Ovary (tissue), 9 donors: ENCODE measurements around the gene MTAP. TPM values are rescaled to one million over a fixed set of nuclear protein-coding genes. Genes with fewer than 3 reads are reported as not detected.

Source experiments
- DNase-seq, 5 donors: peaks; one replicate each; pipeline ENCODE4 v3.0.0-alpha.2; 2019 to 2020
- H3K27ac ChIP-seq, 2 donors: fragments of 200-600 bp; one replicate each; pipeline versions ENCODE4 v1.5.1 to v1.8.0; 2019 to 2022
- H3K27me3 ChIP-seq: fragments of 200-600 bp; one replicate; pipeline ENCODE4 v1.8.0; 2022
- H3K36me3 ChIP-seq: fragments of 200-600 bp; sonication (generic); one replicate; pipeline ENCODE4 v1.5.1; 2019
- H3K4me1 ChIP-seq: one replicate; pipeline ENCODE4 v1.8.1; 2013; ENCODE audit warnings: mild to moderate bottlenecking, moderate library complexity; ENCODE audit not compliant: insufficient read depth
- H3K4me3 ChIP-seq: fragments of 200-600 bp; sonication (generic); one replicate; pipeline ENCODE4 v1.5.1; 2017
- H3K9me3 ChIP-seq, 2 donors: fragments of 200-600 bp in 1 of 2; sonication (generic) in 1 of 2; one replicate each; pipeline versions ENCODE4 v1.5.1 to v1.8.1; 2013 to 2019; ENCODE audit warnings: mild to moderate bottlenecking in 1 of 2, moderate library complexity in 1 of 2
- EP300 ChIP-seq: sonication (generic); formaldehyde crosslinking; IDR thresholded peaks from one replicate; pipeline ENCODE4 v1.6.1; 2017; ENCODE audit warnings: antibody characterized with exemption
- POLR2A ChIP-seq: fragments of 450-650 bp; IDR thresholded peaks from one replicate; pipeline ENCODE4 v1.6.1; 2017; ENCODE audit warnings: antibody characterized with exemption, mild to moderate bottlenecking, moderate library complexity
- WGBS, 3 donors: extraction: QIAGEN DNeasy Blood & Tissue Kit in 1 of 3; methylation state at CpG; one replicate each; pipeline versions ENCODE4 v1.1.5 to v1.1.7; 2013 to 2017; 5-methylcytosine and 5-hydroxymethylcytosine counted together
- intact Hi-C, 4 donors: fragments of 100-400 bp; cut with DNase I; formaldehyde crosslinking; loops; one replicate each; pipeline versions ENCODE4 v1.11.0 to v1.15.1; 2022 to 2023
- polyA plus RNA-seq, 2 donors: library from polyadenylated mRNA; stranded (reverse); fragments of 200-250 nt in 1 of 2; fragments of 350-450 nt in 1 of 2; fragmentation: Illumina TruSeq in 1 of 2; extraction: RNeasy Lipid Tissue Mini Kit (QIAGEN cat#74804) in 1 of 2; gene quantifications; one replicate each; pipeline ENCODE4 v1.2.3, GENCODE V29; 2013 to 2014
- total RNA-seq, 7 donors: library from RNA; depleted of rRNA in 2 of 7; stranded (reverse); fragments of >200 nt in 2 of 7; fragmentation: NEBNext Ultra II Directional in 3 of 7; extraction: Animal tissue kit (Norgen Biotek cat#: 25700) in 3 of 7; gene quantifications; one replicate each; pipeline versions ENCODE4 v1.1.0 to v1.2.4, GENCODE V29; 2016 to 2023
- TF ChIP-seq, protein P1 (sequence below), 3 donors: fragments of 450-650 bp in 2 of 3; fragments of 200-600 bp in 1 of 3; IDR thresholded peaks; one replicate each; pipeline versions ENCODE4 v1.5.1 to v1.8.0; 2016 to 2022; ENCODE audit warnings: antibody characterized with exemption in 3 of 3, mild to moderate bottlenecking in 1 of 3
- donor health status: DM: no; HTN: no; CAD: no; lungs with moderate emphysema.
- donor health status: DM: no; HTN: no; CAD: no.
- donor health status: Bipolar disorder and iron deficiency.
- donor health status: DM: yes; HTN: yes; CAD: no.
- donor health status: DM: no; HTN: no; CAD: no.
- donor health status: DM: yes; HTN: yes; CAD: no.

Gene MTAP
- total and polyA plus RNA-seq, 9 donors, result 12.2 to 43.3 (median 34.0) TPM

- TF ChIP-seq, protein P1, sequence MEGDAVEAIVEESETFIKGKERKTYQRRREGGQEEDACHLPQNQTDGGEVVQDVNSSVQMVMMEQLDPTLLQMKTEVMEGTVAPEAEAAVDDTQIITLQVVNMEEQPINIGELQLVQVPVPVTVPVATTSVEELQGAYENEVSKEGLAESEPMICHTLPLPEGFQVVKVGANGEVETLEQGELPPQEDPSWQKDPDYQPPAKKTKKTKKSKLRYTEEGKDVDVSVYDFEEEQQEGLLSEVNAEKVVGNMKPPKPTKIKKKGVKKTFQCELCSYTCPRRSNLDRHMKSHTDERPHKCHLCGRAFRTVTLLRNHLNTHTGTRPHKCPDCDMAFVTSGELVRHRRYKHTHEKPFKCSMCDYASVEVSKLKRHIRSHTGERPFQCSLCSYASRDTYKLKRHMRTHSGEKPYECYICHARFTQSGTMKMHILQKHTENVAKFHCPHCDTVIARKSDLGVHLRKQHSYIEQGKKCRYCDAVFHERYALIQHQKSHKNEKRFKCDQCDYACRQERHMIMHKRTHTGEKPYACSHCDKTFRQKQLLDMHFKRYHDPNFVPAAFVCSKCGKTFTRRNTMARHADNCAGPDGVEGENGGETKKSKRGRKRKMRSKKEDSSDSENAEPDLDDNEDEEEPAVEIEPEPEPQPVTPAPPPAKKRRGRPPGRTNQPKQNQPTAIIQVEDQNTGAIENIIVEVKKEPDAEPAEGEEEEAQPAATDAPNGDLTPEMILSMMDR (IDR thresholded peaks at IDR 0.05), result no peak
- TF ChIP-seq EP300 (no peak), POLR2A (no peak)
- intact Hi-C loops, result no loop called here
- peak overlapping the region; percentile 85 for H3K4me3 ChIP-seq
- 67 to 73% (median 71%) methylated on average over 11 of the region's 11 CpGs for WGBS, 3 donors
- H3K36me3 ChIP-seq, result no peaks in the 10 kb centered on the region
- H3K27me3 ChIP-seq, result no peaks in the 10 kb centered on the region
- H3K27ac ChIP-seq, result peak overlapping the region in 1 of 2 donors; percentile 86
- H3K4me1 ChIP-seq, result peaks cover 4% of the 10 kb centered on the region
- DNase-seq, result no peak
- no peaks in the 10 kb centered on the region for H3K9me3 ChIP-seq
Observed at GRCh38 chr9:21800931-21801682, 1.3 kb upstream of the MTAP start.

GRCh38 chr9:21801683-21802417, 586 bp upstream of the MTAP start:
- intact Hi-C loops, result no loop called here
- Histone ChIP-seq H3K9me3 (no peaks in the 10 kb centered on the region), H3K4me3 (peak overlapping the region; percentile 85), H3K27ac (peak overlapping the region; percentile 68 to 86), H3K36me3 (no peaks in the 10 kb centered on the region), H3K4me1 (peaks cover 4% of the 10 kb centered on the region), H3K27me3 (no peaks in the 10 kb centered on the region)
- TF ChIP-seq, protein P1 (IDR thresholded peaks at IDR 0.05), result no peak
- TF ChIP-seq EP300, result no peak
- no peak for TF ChIP-seq POLR2A
- DNase-seq, result peak; percentile 74 to 86 (median 81)
- WGBS, 3 donors, result 5 to 7% (median 5%) methylated on average over 37 of the region's 37 CpGs

DNA sequence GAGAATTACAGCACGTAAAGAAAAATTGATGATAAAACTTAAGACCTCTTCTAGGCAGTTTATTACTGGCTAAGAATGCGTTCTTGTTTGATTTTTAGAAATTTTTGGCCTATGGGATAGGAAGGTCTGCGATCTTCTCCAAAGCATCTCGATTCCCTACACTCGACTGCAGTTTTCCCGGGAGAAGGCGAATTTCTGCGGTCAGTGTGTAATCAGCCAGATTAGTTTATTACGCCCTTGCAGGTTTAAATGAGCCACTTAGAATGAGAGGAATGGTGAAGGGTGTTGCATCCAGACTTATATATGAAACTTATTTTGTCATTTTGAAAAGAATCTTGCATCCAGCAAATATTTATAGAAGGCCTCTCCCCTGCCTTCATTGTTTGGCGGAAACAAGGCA, 1.2 kb downstream of the MTAP start:
- H3K4me1 ChIP-seq, result peaks cover 4% of the 10 kb centered on the region
- no peaks in the 10 kb centered on the region for H3K27me3 ChIP-seq
- no peak for DNase-seq
- intact Hi-C loops, result no loop called here
- no peaks in the 10 kb centered on the region for H3K9me3 ChIP-seq
- peak overlapping the region; percentile 85 for H3K4me3 ChIP-seq
- WGBS, 3 donors, result 14 to 21% (median 17%) methylated on average over 10 of the region's 10 CpGs
- no peaks in the 10 kb centered on the region for H3K36me3 ChIP-seq
- peak overlapping the region in 1 of 2 donors; percentile 86 for H3K27ac ChIP-seq
- no peak for TF ChIP-seq POLR2A
- TF ChIP-seq EP300, result no peak
- TF ChIP-seq, protein P1 (IDR thresholded peaks at IDR 0.05), result no peak

DNA sequence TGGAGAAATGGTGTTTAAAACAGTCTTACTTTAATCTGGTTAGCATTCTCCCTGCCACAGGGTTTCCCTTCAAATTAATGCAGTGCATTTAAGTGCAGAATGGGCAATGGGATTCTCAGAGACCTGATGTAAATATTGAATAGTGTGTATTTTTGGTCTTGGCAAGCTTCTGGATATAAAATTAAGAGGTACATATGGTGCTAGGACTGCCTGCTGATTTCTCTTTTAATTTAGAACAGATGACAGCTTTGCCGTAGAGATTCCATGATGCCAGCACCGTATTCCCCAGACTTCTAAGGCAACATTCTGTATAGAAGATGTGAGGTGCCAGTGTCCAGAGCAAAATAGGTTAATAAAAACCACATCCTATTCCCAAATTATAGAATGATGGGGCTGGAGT, 1.9 kb downstream of the MTAP start:
- Histone ChIP-seq H3K36me3 (no peaks in the 10 kb centered on the region), H3K27me3 (no peaks in the 10 kb centered on the region), H3K4me1 (peaks cover 4% of the 10 kb centered on the region), H3K4me3 (peak overlapping the region; percentile 85), H3K9me3 (no peaks in the 10 kb centered on the region), H3K27ac (no peak overlapping the region)
- WGBS, 3 donors, result 88 to 94% (median 93%) methylated on average over 2 of the region's 2 CpGs
- intact Hi-C loops, result no loop called here
- TF ChIP-seq, protein P1 (IDR thresholded peaks at IDR 0.05), result no peak
- TF ChIP-seq POLR2A (no peak), EP300 (no peak)
- no peak for DNase-seq
